MM.1S (cell line): ENCODE data around the gene TVP23C.

Experiments
- DNase-seq: peaks from one replicate; pipeline ENCODE4 v3.0.0-alpha.2; 2015
- H2AFZ ChIP-seq: fragments of 300-600 bp; sonication (generic); 2 replicates; pipeline ENCODE4 v1.6.0; 2016; ENCODE audit warnings: antibody characterized with exemption, low read length
- H3F3A ChIP-seq: fragments of 300-600 bp; sonication (generic); 2 replicates; pipeline ENCODE4 v1.6.1; 2016; ENCODE audit warnings: mild to moderate bottlenecking, antibody characterized with exemption, low read length, moderate library complexity, mixed read lengths; ENCODE audit not compliant: insufficient read depth
- H3K27ac ChIP-seq: fragments of 300-600 bp; sonication (generic); 2 replicates; pipeline ENCODE4 v1.5.1; 2016; ENCODE audit warnings: mild to moderate bottlenecking, low read length
- H3K27me3 ChIP-seq: fragments of 300-600 bp; sonication (generic); replicated peaks from 2 replicates; pipeline ENCODE4 v1.6.0; 2016; ENCODE audit warnings: low read length; ENCODE audit not compliant: insufficient read depth
- H3K36me3 ChIP-seq: fragments of 300-600 bp; sonication (generic); replicated peaks from 2 replicates; pipeline ENCODE4 v1.6.1; 2016; ENCODE audit warnings: mild to moderate bottlenecking, low read length, mixed read lengths; ENCODE audit not compliant: insufficient read depth
- H3K4me1 ChIP-seq: fragments of 300-600 bp; sonication (generic); 2 replicates; pipeline ENCODE4 v1.6.1; 2016; ENCODE audit warnings: low read length, mixed read lengths
- H3K4me2 ChIP-seq: fragments of 300-600 bp; sonication (generic); 2 replicates; pipeline ENCODE4 v1.6.0; 2016; ENCODE audit warnings: low read depth, low read length
- H3K4me3 ChIP-seq: fragments of 300-600 bp; sonication (generic); 2 replicates; pipeline ENCODE4 v1.5.1; 2016; ENCODE audit warnings: low read length, mixed read lengths
- H3K79me2 ChIP-seq: fragments of 300-600 bp; sonication (generic); 2 replicates; pipeline ENCODE4 v1.6.1; 2016; ENCODE audit warnings: mixed run types, low read length, mixed read lengths
- H3K9ac ChIP-seq: fragments of 300-600 bp; sonication (generic); 2 replicates; pipeline ENCODE4 v1.6.1; 2016; ENCODE audit warnings: low read length, mixed read lengths
- H3K9me2 ChIP-seq: fragments of 300-600 bp; sonication (generic); replicated peaks from 2 replicates; pipeline ENCODE4 v1.6.1; 2016; ENCODE audit warnings: mild to moderate bottlenecking, low read length, mixed read lengths; ENCODE audit not compliant: insufficient read depth
- H3K9me3 ChIP-seq: fragments of 300-600 bp; sonication (generic); replicated peaks from 2 replicates; pipeline ENCODE4 v1.6.1; 2016; ENCODE audit warnings: mild to moderate bottlenecking, low read length, mixed read lengths; ENCODE audit not compliant: insufficient read depth
- H4K20me1 ChIP-seq: fragments of 300-600 bp; sonication (generic); 2 replicates; pipeline ENCODE4 v1.6.1; 2016; ENCODE audit warnings: mild to moderate bottlenecking, low read length, moderate library complexity, mixed read lengths; ENCODE audit not compliant: insufficient read depth
- EZH2 ChIP-seq: fragments of 300-600 bp; sonication (generic); optimal IDR thresholded peaks from 2 replicates; pipeline ENCODE3; 2017; ENCODE audit warnings: low read depth, mild to moderate bottlenecking, antibody characterized with exemption, low read length, mixed read lengths
- EZH2phosphoT487 ChIP-seq: fragments of 300-600 bp; sonication (generic); IDR thresholded peaks from 2 replicates; pipeline ENCODE4 v1.6.1; 2018; ENCODE audit warnings: antibody characterized with exemption, low read length
- TF ChIP-seq, protein P1 (sequence below): fragments of 300-600 bp; sonication (generic); IDR thresholded peaks from 2 replicates; pipeline ENCODE4 v1.5.1; 2016; ENCODE audit warnings: antibody characterized with exemption, low read length, mixed read lengths

Gene TVP23C

DNA sequence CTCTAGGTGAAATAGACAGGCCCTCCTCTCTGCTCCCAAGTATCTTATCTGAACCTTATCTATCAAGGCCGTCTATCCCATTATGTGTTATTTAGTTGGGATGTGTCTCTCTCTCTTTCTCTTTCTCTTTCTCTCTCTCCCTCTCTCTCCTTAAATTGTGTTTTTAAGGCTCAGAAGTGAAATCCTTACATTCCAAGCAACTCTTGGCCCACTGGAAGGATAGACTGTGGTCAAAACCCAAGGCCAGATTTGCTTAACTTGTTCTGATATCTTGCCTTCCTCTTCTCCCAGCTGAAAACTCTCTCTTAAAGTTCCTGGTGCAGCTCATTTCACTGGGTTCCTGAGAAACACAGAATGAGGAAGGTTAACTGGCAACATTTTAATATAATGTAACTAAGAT, 110.5 kb downstream of the TVP23C start:
- H3K27me3 ChIP-seq: no peaks in the 10 kb centered on the region
- no peak overlapping the region for H3K9ac ChIP-seq
- no peaks in the 10 kb centered on the region for H3F3A ChIP-seq
- H3K79me2 ChIP-seq: no peaks in the 10 kb centered on the region
- no peak for DNase-seq
- no peaks in the 10 kb centered on the region for H3K9me2 ChIP-seq
- no peak overlapping the region for H2AFZ ChIP-seq
- TF ChIP-seq EZH2phosphoT487 (no peak), EZH2 (no peak)
- TF ChIP-seq, protein P1, sequence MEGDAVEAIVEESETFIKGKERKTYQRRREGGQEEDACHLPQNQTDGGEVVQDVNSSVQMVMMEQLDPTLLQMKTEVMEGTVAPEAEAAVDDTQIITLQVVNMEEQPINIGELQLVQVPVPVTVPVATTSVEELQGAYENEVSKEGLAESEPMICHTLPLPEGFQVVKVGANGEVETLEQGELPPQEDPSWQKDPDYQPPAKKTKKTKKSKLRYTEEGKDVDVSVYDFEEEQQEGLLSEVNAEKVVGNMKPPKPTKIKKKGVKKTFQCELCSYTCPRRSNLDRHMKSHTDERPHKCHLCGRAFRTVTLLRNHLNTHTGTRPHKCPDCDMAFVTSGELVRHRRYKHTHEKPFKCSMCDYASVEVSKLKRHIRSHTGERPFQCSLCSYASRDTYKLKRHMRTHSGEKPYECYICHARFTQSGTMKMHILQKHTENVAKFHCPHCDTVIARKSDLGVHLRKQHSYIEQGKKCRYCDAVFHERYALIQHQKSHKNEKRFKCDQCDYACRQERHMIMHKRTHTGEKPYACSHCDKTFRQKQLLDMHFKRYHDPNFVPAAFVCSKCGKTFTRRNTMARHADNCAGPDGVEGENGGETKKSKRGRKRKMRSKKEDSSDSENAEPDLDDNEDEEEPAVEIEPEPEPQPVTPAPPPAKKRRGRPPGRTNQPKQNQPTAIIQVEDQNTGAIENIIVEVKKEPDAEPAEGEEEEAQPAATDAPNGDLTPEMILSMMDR: no peak
- no peaks in the 10 kb centered on the region for H4K20me1 ChIP-seq
- H3K4me3 ChIP-seq: no peak overlapping the region
- H3K4me2 ChIP-seq: no peak overlapping the region
- H3K27ac ChIP-seq: no peak overlapping the region
- no peaks in the 10 kb centered on the region for H3K4me1 ChIP-seq
- no peaks in the 10 kb centered on the region for H3K36me3 ChIP-seq
- H3K9me3 ChIP-seq: no peaks in the 10 kb centered on the region
